ENCODE results near the gene MRGPRF.

Gene MRGPRF

GRCh38 chr11:68977781-68978625 lies 35.0 kb downstream of the MRGPRF start:
- CTCF ChIA-PET: interaction anchor here (0.6 kb wide), 1 partner anchor 223 kb away, joined by 3 read pairs; no protein-coding TSS in a partner anchor
- Histone ChIP-seq H3K27ac (ENCODE audit: extremely low read depth, low read depth, low read length) (no peak overlapping the region), H3K4me1 (ENCODE audit: control insufficient read depth, insufficient read depth, low read length) (no peaks in the 10 kb centered on the region), H3K9me3 (ENCODE audit: control insufficient read depth, insufficient read depth, low read depth, low read length) (no peaks in the 10 kb centered on the region), H3K36me3 (ENCODE audit: control insufficient read depth in 2 of 2, insufficient read depth in 1 of 2, low read length in 2 of 2) (no peaks in the 10 kb centered on the region), H3K4me3 (ENCODE audit: low read depth, low read length) (no peak overlapping the region)
- POLR2A ChIA-PET: no interaction called here
- no peak for TF ChIP-seq ZNF791 (tag by site-specific recombination; IDR thresholded peaks at IDR 0.05)
- TF ChIP-seq ZNF558 (tag by site-specific recombination; IDR thresholded peaks at IDR 0.05): no peak
- no peak for TF ChIP-seq ZNF174 (tag by site-specific recombination; IDR thresholded peaks at IDR 0.05)
- no peak for TF ChIP-seq CTCF (tag by site-specific recombination; IDR thresholded peaks at IDR 0.05)
- no peak for TF ChIP-seq ZNF121 (tag by site-specific recombination; IDR thresholded peaks at IDR 0.05)

GRCh38 chr11:68976563-68976962 lies 36.5 kb downstream of the MRGPRF start:
- CTCF ChIA-PET: no interaction called here

More at GRCh38 chr11:68976563-68976962, 36.5 kb downstream of the MRGPRF start:
- Histone ChIP-seq H3K27ac (ENCODE audit: extremely low read depth, low read depth, low read length) (no peak overlapping the region), H3K4me3 (ENCODE audit: low read depth, low read length) (no peak overlapping the region), H3K9me3 (ENCODE audit: control insufficient read depth, insufficient read depth, low read depth, low read length) (no peaks in the 10 kb centered on the region), H3K4me1 (ENCODE audit: control insufficient read depth, insufficient read depth, low read length) (no peaks in the 10 kb centered on the region), H3K36me3 (ENCODE audit: control insufficient read depth in 2 of 2, insufficient read depth in 1 of 2, low read length in 2 of 2) (no peaks in the 10 kb centered on the region)
- TF ChIP-seq ZNF239 (tag by site-specific recombination; IDR thresholded peaks at IDR 0.05) (no peak), PRDM2 (tag by site-specific recombination; IDR thresholded peaks at IDR 0.05; ENCODE audit: borderline replicate concordance) (no peak), ZNF629 (tag by site-specific recombination; IDR thresholded peaks at IDR 0.05) (no peak), FEZF1 (tag by site-specific recombination; IDR thresholded peaks at IDR 0.05) (no peak), ZNF561 (tag by site-specific recombination; IDR thresholded peaks at IDR 0.05; ENCODE audit: borderline replicate concordance) (no peak), PRDM1 (tag by site-specific recombination; IDR thresholded peaks at IDR 0.05) (no peak), ZSCAN4 (tag by site-specific recombination; IDR thresholded peaks at IDR 0.05) (no peak), TSHZ1 (tag by site-specific recombination; IDR thresholded peaks at IDR 0.05; ENCODE audit: borderline replicate concordance) (no peak), ZNF292 (tag by site-specific recombination; IDR thresholded peaks at IDR 0.05; ENCODE audit: borderline replicate concordance, low read depth) (no peak), ZNF16 (tag by site-specific recombination; IDR thresholded peaks at IDR 0.05; ENCODE audit: low read depth) (no peak), TCF7L2 (IDR thresholded peaks at IDR 0.05; ENCODE audit: borderline replicate concordance, low read depth, low read length) (no peak), ZNF449 (tag by site-specific recombination; IDR thresholded peaks at IDR 0.05) (no peak)
- POLR2A ChIA-PET: no interaction called here
